ENCODE measurements around the gene RNF220.

DNA sequence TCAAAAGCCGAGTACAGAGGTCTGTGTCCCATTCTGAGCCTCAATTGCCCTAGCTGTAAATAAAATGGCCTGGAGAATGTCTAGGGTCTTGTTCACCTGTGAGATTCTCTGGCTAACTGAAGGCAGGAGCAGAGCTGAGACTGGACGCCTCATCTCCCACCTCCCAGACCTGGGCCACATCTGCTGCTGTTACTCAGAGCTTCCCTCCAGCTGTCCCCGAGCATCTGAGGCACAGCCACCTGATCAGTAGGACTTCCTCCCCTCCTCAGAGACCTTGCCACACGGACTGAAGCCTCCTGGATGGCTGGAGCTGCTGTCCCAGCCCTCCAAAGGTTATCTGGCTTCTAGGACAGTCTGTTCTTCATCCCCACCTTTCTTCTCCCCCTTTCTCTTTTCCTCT, 206.8 kb downstream of the RNF220 start:
- TF ChIP-seq POLR2A (IDR thresholded peaks at IDR 0.05) (no peak), POLR2AphosphoS5 (IDR thresholded peaks at IDR 0.05) (no peak)
